HepG2 (cell line): ENCODE results near the gene HOXA7. TPM values are rescaled to one million over a fixed set of nuclear protein-coding genes. Genes with fewer than 3 reads are reported as not detected.

Experiments
- polyA plus RNA-seq, 8 experiments: library from polyadenylated mRNA; depleted of rRNA in 3 of 8; stranded (reverse) in 7 of 8; unstranded in 1 of 8; fragments of >200 nt; fragmentation: Illumina TruSeq in 4 of 8; extraction: Trizol in 4 of 8; gene quantifications; 2 replicates each; pipeline versions ENCODE4 v1.2.1 to v1.2.3, GENCODE V29; 2011 to 2016; ENCODE audit warnings: low read depth in 4 of 8, missing spikeins in 1 of 8, mixed read lengths in 1 of 8; ENCODE audit not compliant: insufficient read depth in 1 of 8
- total RNA-seq, 5 experiments: library from RNA; depleted of rRNA; stranded (reverse); fragments of >200 nt; fragmentation: Illumina TruSeq; extraction: Trizol; gene quantifications; 2 replicates each; pipeline ENCODE4 v1.2.3, GENCODE V29; 2016; ENCODE audit warnings: low read depth in 1 of 5
- TF ChIP-seq, protein P1 (sequence below): sonication (generic); formaldehyde crosslinking; IDR thresholded peaks from 2 replicates; pipeline ENCODE4 v1.4.0; 2020; ENCODE audit warnings: missing genetic modification reagents
- TF ChIP-seq, protein P2 (sequence below): sonication (generic); formaldehyde crosslinking; IDR thresholded peaks from 2 replicates; pipeline ENCODE4 v1.5.1; 2020; ENCODE audit warnings: mild to moderate bottlenecking, missing genetic modification reagents

HOXA7 gene
- total and polyA plus RNA-seq, 2 of the 13 experiments (the other 11 are each of a cell fraction or from before 2014, with no cell fraction given), result 0.05 TPM; not detected in 1

DNA sequence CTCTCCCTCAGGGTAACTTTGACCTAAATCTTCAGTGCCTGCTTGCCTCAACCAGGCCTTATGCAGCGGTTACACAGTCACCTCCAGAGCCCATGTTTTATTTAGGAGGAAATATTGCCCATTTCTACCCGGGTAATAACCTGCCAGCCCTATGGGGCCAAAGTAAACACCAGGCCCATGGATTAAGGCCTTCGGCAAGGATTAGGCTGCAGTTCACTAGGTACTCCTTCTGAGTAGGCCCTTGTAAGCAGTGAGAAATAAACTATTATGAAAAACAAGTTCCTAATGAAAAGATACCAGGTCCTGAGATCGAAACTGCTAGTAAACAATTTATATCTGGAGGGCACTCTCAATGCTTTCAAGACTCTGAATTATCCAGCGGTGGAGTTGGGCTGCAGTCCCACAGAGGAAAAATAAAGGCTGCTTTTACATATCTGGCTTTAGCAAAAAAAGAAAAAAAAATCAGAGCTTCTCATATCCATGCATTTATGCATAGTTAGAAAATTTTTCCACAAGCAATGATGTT, 21.4 kb upstream of the HOXA7 start (continued):
- TF ChIP-seq, protein P1, sequence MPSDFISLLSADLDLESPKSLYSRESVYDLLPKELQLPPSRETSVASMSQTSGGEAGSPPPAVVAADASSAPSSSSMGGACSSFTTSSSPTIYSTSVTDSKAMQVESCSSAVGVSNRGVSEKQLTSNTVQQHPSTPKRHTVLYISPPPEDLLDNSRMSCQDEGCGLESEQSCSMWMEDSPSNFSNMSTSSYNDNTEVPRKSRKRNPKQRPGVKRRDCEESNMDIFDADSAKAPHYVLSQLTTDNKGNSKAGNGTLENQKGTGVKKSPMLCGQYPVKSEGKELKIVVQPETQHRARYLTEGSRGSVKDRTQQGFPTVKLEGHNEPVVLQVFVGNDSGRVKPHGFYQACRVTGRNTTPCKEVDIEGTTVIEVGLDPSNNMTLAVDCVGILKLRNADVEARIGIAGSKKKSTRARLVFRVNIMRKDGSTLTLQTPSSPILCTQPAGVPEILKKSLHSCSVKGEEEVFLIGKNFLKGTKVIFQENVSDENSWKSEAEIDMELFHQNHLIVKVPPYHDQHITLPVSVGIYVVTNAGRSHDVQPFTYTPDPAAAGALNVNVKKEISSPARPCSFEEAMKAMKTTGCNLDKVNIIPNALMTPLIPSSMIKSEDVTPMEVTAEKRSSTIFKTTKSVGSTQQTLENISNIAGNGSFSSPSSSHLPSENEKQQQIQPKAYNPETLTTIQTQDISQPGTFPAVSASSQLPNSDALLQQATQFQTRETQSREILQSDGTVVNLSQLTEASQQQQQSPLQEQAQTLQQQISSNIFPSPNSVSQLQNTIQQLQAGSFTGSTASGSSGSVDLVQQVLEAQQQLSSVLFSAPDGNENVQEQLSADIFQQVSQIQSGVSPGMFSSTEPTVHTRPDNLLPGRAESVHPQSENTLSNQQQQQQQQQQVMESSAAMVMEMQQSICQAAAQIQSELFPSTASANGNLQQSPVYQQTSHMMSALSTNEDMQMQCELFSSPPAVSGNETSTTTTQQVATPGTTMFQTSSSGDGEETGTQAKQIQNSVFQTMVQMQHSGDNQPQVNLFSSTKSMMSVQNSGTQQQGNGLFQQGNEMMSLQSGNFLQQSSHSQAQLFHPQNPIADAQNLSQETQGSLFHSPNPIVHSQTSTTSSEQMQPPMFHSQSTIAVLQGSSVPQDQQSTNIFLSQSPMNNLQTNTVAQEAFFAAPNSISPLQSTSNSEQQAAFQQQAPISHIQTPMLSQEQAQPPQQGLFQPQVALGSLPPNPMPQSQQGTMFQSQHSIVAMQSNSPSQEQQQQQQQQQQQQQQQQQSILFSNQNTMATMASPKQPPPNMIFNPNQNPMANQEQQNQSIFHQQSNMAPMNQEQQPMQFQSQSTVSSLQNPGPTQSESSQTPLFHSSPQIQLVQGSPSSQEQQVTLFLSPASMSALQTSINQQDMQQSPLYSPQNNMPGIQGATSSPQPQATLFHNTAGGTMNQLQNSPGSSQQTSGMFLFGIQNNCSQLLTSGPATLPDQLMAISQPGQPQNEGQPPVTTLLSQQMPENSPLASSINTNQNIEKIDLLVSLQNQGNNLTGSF, result no peak
- TF ChIP-seq, protein P2, sequence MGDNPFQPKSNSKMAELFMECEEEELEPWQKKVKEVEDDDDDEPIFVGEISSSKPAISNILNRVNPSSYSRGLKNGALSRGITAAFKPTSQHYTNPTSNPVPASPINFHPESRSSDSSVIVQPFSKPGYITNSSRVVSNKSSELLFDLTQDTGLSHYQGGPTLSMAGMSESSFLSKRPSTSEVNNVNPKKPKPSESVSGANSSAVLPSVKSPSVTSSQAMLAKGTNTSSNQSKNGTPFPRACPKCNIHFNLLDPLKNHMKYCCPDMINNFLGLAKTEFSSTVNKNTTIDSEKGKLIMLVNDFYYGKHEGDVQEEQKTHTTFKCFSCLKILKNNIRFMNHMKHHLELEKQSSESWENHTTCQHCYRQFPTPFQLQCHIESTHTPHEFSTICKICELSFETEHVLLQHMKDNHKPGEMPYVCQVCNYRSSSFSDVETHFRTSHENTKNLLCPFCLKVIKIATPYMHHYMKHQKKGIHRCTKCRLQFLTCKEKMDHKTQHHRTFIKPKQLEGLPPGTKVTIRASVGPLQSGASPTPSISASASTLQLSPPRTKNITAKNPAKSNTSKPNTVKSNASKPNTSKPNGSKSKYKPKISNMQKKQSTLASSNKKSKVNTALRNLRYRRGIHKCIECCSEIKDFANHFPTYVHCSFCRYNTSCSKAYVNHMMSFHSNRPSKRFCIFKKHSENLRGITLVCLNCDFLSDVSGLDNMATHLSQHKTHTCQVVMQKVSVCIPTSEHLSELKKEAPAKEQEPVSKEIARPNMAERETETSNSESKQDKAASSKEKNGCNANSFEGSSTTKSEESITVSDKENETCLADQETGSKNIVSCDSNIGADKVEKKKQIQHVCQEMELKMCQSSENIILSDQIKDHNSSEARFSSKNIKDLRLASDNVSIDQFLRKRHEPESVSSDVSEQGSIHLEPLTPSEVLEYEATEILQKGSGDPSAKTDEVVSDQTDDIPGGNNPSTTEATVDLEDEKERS (CRISPR knock-in tag), result no peak
